GM18526 (cell line): ENCODE data around the gene TMF1.

ENCODE experiments used
- POLR2A ChIP-seq: IDR thresholded peaks from 3 replicates; pipeline ENCODE4 v1.6.1; 2011; ENCODE audit not compliant: insufficient read length; ENCODE audit errors: extremely low read depth

The TMF1 gene, protein sequence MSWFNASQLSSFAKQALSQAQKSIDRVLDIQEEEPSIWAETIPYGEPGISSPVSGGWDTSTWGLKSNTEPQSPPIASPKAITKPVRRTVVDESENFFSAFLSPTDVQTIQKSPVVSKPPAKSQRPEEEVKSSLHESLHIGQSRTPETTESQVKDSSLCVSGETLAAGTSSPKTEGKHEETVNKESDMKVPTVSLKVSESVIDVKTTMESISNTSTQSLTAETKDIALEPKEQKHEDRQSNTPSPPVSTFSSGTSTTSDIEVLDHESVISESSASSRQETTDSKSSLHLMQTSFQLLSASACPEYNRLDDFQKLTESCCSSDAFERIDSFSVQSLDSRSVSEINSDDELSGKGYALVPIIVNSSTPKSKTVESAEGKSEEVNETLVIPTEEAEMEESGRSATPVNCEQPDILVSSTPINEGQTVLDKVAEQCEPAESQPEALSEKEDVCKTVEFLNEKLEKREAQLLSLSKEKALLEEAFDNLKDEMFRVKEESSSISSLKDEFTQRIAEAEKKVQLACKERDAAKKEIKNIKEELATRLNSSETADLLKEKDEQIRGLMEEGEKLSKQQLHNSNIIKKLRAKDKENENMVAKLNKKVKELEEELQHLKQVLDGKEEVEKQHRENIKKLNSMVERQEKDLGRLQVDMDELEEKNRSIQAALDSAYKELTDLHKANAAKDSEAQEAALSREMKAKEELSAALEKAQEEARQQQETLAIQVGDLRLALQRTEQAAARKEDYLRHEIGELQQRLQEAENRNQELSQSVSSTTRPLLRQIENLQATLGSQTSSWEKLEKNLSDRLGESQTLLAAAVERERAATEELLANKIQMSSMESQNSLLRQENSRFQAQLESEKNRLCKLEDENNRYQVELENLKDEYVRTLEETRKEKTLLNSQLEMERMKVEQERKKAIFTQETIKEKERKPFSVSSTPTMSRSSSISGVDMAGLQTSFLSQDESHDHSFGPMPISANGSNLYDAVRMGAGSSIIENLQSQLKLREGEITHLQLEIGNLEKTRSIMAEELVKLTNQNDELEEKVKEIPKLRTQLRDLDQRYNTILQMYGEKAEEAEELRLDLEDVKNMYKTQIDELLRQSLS

DNA sequence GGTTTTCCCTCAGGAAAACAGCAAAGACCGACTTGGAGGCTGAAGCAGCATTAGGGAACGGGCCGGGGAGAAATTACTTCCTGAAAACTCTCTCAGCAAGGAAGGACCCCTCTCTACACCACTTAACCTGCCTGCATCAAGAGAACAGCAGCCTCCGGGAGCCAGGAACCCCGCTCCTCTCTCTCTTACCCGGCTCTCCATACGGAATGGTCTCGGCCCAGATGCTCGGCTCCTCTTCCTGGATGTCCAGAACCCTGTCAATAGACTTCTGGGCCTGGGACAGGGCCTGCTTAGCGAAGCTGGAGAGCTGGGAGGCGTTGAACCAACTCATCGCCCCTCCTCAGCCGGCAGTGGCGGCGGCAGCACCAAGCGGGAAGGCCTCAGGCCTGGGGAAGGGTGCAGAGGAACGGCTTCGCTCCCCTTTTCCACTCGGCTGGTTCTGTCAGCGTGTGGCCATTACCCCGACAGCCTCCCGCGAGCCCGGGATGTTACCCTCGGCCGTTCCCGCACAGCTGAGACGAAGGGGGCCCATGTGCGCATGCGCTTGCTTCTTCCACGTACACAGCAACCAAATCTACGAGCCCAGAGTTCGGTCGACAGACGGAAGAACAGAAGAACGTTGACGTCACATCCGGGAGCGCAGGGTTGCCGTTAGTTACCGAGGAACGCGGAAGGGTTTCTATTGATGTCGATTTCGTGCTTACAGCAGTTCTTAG, at the start of gene TMF1:
TMF1 (minus strand) TSS at position 578 of the 716 bp plus-strand sequence; CDS start at position 331, 247 bp downstream.
- TF ChIP-seq POLR2A, result peak; percentile 77

DNA sequence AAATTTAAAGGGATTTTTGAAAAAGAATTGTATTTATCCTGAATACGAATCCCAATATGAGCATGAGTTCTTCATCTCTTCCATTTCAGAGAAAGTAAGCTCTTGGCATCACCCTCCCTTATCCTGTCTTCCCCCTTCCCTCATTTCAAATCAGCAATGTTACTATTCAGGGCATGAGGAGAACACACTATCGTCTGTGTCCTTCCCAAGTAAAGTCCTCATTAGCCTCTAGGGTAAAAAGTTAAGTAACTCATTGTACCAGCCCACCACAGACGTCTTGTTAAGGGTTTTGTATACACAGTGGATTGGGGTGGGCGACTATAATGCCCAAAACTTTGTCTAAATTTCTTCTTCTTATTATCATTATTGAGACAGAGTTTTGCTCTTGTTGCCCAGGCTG, 47.4 kb upstream of the TMF1 start:
- no peak for TF ChIP-seq POLR2A

DNA sequence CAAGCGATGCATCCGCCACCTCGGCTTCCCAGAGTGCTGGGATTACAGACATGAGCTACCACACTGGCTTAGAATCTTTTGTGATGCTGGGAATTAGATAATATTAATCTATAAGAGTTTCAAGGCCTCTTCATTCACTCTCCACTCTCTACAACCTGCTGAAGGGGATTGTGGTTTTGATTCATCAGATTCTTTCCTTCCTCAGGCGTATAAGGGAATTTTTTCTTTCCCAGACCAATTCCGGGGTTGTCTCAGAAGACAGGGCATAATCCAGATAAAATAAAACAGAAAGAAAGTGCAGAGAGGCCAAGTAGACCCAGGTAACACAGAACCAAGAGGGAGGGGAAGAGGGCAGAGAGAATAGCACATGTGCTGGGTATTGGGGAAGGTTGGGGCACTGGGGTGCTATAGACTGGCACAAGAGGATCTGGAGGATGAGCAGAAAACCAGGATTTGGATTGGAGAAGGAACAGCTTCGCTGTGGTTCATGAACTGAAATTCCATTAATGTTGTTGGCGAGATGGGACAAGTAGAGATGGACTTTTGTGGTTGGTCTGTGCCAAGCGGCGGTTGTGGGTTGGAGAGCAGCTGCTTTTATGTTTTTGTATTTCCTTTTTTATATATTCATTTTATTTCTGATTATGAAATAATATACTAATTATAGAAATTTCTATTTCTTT, 45.4 kb upstream of the TMF1 start:
- TF ChIP-seq POLR2A, result no peak

DNA sequence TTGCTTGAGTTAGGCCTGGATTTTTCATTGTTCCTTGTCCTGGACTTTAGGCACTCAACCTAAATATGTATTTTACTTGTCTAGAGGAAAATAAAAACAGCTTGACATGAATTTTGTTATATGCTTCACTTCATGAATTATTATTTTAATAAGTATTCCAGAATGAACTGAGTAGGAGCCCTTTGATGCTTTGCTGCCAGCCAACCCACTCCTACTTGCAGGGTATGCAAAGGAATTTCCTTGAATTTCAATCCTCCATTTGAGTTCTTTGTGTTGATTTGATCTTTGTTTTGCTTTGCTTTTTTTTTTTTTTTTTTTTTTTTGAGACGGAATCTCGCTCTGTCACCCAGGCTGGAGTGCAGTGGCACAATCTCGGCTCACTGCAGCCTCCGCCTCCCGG, 44.2 kb upstream of the TMF1 start:
- TF ChIP-seq POLR2A, result no peak

DNA sequence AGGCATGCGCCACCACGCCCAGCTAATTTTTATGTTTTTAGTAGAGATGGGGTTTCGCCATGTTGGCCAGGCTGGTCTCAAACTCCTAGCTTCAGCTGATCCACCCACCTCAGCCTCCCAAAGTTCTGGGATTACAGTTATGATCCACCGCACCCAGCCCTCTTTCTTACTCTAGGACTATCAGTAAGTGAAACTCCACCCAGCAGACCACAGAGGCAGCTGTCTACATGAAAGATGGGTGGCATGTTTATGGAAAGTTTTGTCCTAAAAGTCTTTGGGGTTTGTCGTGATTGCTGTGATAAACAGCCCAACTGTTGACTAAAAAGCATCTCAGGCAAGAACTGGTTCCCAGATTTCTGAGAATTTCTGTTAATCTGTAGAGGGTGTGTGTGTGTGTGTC, 43.5 kb upstream of the TMF1 start:
- TF ChIP-seq POLR2A, result no peak

DNA sequence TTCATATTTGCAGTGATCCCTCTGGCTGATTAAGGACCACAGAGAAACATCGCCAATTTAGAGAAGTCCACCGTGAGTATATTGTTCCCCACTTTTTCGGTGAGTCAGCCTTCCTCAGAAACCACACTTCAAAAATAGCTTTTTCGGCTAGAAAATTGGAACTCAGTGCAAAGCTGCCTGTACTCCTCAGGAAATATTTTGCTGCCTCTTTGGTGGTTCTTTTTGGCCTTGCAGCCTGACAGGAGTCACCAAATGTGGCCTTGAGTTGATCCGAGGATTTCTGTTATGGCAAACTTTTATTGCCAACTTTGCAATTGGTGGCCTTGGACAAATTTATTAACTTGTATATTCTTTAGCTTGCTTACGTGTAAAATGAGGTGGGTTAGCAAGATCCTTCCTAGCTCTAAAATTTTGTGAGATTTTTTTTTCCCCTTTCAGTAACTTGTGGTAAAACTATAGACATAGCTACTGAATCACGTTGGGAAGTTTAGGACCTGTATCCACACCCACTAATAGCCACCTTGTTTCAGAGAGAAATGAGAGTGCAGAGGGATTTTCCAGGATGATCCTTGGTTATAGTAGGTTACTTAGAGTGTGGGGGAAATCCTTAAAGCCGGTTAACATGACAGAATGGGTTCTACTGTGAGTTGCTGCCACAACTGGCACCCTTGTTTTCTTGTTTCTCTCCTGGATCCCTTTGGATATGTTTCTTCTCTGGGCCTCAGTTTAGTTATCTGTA, 42.5 kb upstream of the TMF1 start:
- TF ChIP-seq POLR2A, result no peak

DNA sequence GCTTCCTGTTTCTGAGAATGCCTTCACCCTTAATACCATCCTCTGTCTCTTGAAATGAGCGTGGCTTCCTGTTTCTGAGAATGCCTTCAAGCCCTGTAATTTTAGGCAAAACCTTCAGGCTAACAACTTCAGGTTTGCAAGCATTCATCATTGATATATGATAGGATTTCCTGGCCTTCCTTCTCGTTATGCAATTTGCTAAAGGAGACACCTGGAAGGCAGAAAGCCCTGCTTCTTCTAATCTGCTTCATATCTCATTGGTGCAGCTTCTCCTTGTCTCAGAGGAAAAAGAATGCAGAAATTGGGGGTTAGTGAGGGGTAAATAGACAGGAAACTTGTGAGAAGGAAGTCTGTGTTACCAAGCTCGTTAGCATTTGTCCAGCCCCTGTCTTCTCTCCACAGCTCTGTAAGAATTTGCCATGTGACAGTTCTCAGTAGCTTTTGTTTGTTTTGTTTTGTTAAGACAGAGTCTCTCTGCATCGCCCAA, 39.9 kb upstream of the TMF1 start:
- TF ChIP-seq POLR2A, result no peak

DNA sequence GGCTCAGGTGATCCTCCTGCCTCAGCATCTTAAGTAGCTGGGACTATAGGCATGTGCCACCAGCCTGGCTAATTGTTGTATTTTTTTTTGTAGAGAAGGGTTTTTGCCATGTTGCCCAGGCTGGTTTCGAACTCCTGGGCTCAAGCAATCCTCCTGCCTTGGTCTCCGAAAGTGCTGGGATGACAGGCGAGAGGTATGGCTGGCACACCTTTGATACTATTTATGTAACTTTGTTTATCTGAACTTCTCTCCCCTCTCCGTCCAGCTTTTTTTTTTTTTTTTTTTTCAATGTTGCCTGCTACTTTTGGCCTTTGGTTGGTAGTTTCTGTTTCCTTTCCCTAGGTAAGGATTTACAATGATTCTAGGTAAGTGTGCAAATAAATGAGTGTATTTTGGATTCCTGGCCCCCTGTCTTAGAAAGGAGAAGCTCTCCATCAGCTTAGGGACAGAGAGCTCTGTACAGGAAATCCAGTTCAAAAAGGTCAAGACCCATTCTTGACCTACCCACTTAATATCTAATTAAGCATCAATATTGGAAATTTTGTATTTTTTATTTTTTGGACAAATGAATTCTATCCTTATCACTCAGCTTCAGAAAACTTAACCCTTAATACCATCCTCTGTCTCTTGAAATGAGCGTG, 39.4 kb upstream of the TMF1 start:
- TF ChIP-seq POLR2A, result no peak

DNA sequence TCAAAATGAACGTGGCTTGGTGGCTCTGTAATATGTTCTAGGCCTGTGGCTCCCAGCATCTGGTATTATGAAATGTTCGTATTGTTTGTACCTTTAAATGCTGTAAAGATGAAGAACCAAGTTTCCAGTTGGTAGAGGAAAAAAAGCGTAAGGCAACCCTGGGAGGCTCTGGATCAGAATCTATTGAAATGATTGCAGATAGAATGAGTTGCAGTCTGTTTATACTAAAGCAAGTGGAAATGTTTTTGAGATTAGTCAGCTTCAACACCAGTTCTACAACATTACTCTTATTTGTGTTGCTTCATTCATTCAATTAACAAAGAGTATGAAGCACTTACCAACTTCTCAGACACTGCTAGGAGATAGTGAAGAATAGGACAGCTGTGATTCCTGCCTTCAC, 37.9 kb upstream of the TMF1 start:
- no peak for TF ChIP-seq POLR2A

DNA sequence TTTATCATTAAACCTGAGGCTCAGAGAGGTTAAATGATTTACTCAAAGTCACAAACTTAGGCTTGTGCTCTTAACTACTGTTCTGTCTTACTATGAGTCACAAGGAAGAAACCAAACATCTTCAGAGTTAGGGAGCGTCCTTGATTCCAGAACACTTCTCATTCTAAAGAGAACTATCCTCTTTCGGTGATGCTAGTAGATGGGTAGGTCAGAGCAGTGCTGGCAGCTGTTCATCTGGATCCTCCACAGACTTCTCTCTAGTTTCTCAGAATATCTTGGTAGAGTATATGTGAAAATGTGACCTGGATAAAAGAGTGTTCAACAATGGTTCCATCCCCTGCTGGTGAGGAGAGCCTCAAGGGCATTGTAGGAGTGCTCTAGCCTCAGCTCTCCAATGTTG, 35.9 kb upstream of the TMF1 start:
- TF ChIP-seq POLR2A, result no peak

DNA sequence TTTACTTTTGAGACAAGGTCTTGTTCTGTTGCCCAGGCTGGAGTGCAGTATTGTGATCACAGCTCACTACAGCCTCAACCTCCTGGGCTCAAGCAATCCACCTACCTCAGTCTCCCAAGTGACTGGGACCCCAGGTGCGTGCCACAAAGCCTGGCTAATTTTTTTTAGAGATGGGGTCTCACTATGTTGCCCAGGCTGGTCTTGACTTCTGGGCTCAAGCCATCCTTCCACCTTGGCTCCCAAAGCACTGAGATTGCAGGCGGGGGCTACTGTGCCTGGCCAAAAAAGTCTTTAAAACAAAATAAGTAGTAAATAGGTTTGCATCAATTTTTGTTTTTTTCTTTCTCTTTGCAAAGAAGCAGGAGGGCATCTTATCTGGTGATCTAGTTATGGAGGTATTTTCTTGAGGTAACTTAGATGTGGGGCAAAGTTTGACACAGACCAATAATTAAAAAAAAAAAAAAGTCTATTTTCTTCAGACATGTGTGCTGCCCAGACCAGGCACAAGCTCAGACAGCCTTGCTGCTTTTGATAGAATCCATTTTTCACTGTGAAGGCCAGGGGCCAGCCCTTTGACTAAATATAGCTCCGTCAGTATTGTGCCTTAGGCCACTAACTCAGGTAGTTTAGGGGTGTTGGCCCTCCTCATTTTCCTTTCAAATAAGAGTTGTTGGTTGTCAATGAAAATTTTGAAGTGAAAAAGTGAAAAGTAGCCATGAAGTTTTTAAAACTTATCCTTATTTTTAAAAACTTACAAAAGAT, 35.1 kb upstream of the TMF1 start:
- TF ChIP-seq POLR2A, result no peak
